ENCODE measurements around the gene LUZP2.

Gene LUZP2

GRCh38 chr11:24594401-24594800 is 97.5 kb downstream of the LUZP2 start:
- DNase-seq (ENCODE audit: low spot score): no peak
- no peak overlapping the region for H3K4me3 ChIP-seq
- no peak overlapping the region for H3K27ac ChIP-seq
- no peak for TF ChIP-seq CTCF (IDR thresholded peaks at IDR 0.05)

GRCh38 chr11:24598641-24599040 is 101.8 kb downstream of the LUZP2 start:
- Histone ChIP-seq H3K4me3 (no peak overlapping the region), H3K27ac (no peak overlapping the region)
- no peak for TF ChIP-seq CTCF (IDR thresholded peaks at IDR 0.05)
- DNase-seq (ENCODE audit: low spot score): no peak

- no peak for TF ChIP-seq CTCF (IDR thresholded peaks at IDR 0.05)
- Histone ChIP-seq H3K27ac (no peak overlapping the region), H3K4me3 (no peak overlapping the region)
- no peak for DNase-seq (ENCODE audit: low spot score)
These were observed 112.6 kb downstream of the LUZP2 start for GRCh38 chr11:24609192-24610119.

GRCh38 chr11:24615451-24616160 is 118.8 kb downstream of the LUZP2 start:
- TF ChIP-seq CTCF (IDR thresholded peaks at IDR 0.05): no peak
- DNase-seq (ENCODE audit: low spot score): no peak
- no peak overlapping the region for H3K27ac ChIP-seq
- H3K4me3 ChIP-seq: no peak overlapping the region

GRCh38 chr11:24617856-24618255 is 121.0 kb downstream of the LUZP2 start:
- Histone ChIP-seq H3K27ac (no peak overlapping the region), H3K4me3 (no peak overlapping the region)
- TF ChIP-seq CTCF (IDR thresholded peaks at IDR 0.05): no peak
- no peak for DNase-seq (ENCODE audit: low spot score)

GRCh38 chr11:24619900-24620299 is 123.0 kb downstream of the LUZP2 start:
- TF ChIP-seq CTCF (IDR thresholded peaks at IDR 0.05): no peak

More at GRCh38 chr11:24619900-24620299, 123.0 kb downstream of the LUZP2 start:
- no peak overlapping the region for H3K4me3 ChIP-seq
- H3K27ac ChIP-seq: no peak overlapping the region
- no peak for DNase-seq (ENCODE audit: low spot score)

Data from coronary artery (tissue), 2 donors.